SK-N-SH treated with all-trans-retinoic acid at 6 μM for 48 hours (cell line): ENCODE measurements around the gene NTM.

Experiments used
- ATAC-seq: fragments of 200-7000 bp; cut with Tn5 transposase; 3 replicates; pipeline ENCODE4 v1.9.1; 2020; ENCODE audit warnings: mild to moderate bottlenecking, moderate library complexity
- ARNTL ChIP-seq: fragments of 450-650 bp; formaldehyde crosslinking; IDR thresholded peaks from 2 replicates; pipeline ENCODE4 v1.5.0; 2020; ENCODE audit warnings: low read depth, mild to moderate bottlenecking, moderate library complexity, borderline replicate concordance
- BACH2 ChIP-seq: fragments of 250-450 bp; sonication (Bioruptor Pico); IDR thresholded peaks from 2 replicates; pipeline ENCODE4 v1.9.0; 2021; ENCODE audit warnings: mild to moderate bottlenecking, borderline replicate concordance
- CSDC2 ChIP-seq: fragments of 250-450 bp; sonication (Bioruptor Pico); IDR thresholded peaks from 2 replicates; pipeline ENCODE4 v1.5.0; 2020; ENCODE audit warnings: mild to moderate bottlenecking, moderate library complexity
- GLIS3 ChIP-seq: fragments of 250-450 bp; sonication (Bioruptor Pico); IDR thresholded peaks from 2 replicates; pipeline ENCODE4 v1.5.0; 2020; ENCODE audit warnings: mild to moderate bottlenecking, moderate library complexity
- ISL1 ChIP-seq: fragments of 250-450 bp; sonication (Bioruptor Pico); IDR thresholded peaks from 2 replicates; pipeline ENCODE4 v2.1.2; 2022; ENCODE audit warnings: mild to moderate bottlenecking, moderate library complexity
- PPARA ChIP-seq: fragments of 250-450 bp; sonication (Bioruptor Pico); IDR thresholded peaks from 2 replicates; pipeline ENCODE4 v1.5.0; 2020; ENCODE audit warnings: mild to moderate bottlenecking, borderline replicate concordance
- RARB ChIP-seq: fragments of 250-450 bp; sonication (Bioruptor Pico); IDR thresholded peaks from 2 replicates; pipeline ENCODE4 v1.8.0; 2021; ENCODE audit warnings: mild to moderate bottlenecking, moderate library complexity
- TCF4 ChIP-seq: fragments of 250-450 bp; sonication (Bioruptor Pico); IDR thresholded peaks from 2 replicates; pipeline ENCODE4 v1.8.0; 2021; ENCODE audit warnings: mild to moderate bottlenecking, moderate library complexity, borderline replicate concordance
- TOX ChIP-seq: fragments of 250-450 bp; sonication (Bioruptor Pico); IDR thresholded peaks from 2 replicates; pipeline ENCODE4 v1.8.0; 2021; ENCODE audit warnings: mild to moderate bottlenecking, moderate library complexity, borderline replicate concordance
- ZC3H10 ChIP-seq: fragments of 250-450 bp; sonication (Bioruptor Pico); IDR thresholded peaks from 2 replicates; pipeline ENCODE4 v1.5.1; 2021; ENCODE audit warnings: mild to moderate bottlenecking, moderate library complexity
- ZFP3 ChIP-seq: fragments of 250-450 bp; sonication (Bioruptor Pico); IDR thresholded peaks from 2 replicates; pipeline ENCODE4 v1.5.0; 2020; ENCODE audit warnings: mild to moderate bottlenecking, moderate library complexity
- ZFP30 ChIP-seq: fragments of 450-650 bp; formaldehyde crosslinking; IDR thresholded peaks from 2 replicates; pipeline ENCODE4 v1.5.0; 2022; ENCODE audit warnings: mild to moderate bottlenecking, moderate library complexity
- ZNF565 ChIP-seq: fragments of 450-650 bp; formaldehyde crosslinking; conservative IDR thresholded peaks from 2 replicates; pipeline ENCODE4 v1.5.0; 2020; ENCODE audit warnings: low read depth, mild to moderate bottlenecking, moderate library complexity
- ZNF70 ChIP-seq: fragments of 450-650 bp; formaldehyde crosslinking; IDR thresholded peaks from 2 replicates; pipeline ENCODE4 v1.5.0; 2020; ENCODE audit warnings: mild to moderate bottlenecking, moderate library complexity
- ZNF8 ChIP-seq: fragments of 450-650 bp; formaldehyde crosslinking; IDR thresholded peaks from 2 replicates; pipeline ENCODE4 v1.5.0; 2020; ENCODE audit warnings: mild to moderate bottlenecking, moderate library complexity
- TF ChIP-seq, protein P1 (sequence below): fragments of 250-450 bp; sonication (Bioruptor Pico); IDR thresholded peaks from 2 replicates; pipeline ENCODE4 v1.5.0; 2020; ENCODE audit warnings: mild to moderate bottlenecking, moderate library complexity
- TF ChIP-seq, protein P2 (sequence below): fragments of 250-450 bp; sonication (Bioruptor Pico); IDR thresholded peaks from 2 replicates; pipeline ENCODE4 v1.5.1; 2021; ENCODE audit warnings: mild to moderate bottlenecking, moderate library complexity
- TF ChIP-seq, protein P3 (sequence below): fragments of 250-450 bp; sonication (Bioruptor Pico); IDR thresholded peaks from 2 replicates; pipeline ENCODE4 v1.8.0; 2020; ENCODE audit warnings: mild to moderate bottlenecking, moderate library complexity, borderline replicate concordance
- TF ChIP-seq, protein P4 (sequence below): fragments of 250-450 bp; sonication (Bioruptor Pico); IDR thresholded peaks from 2 replicates; pipeline ENCODE4 v1.5.1; 2020; ENCODE audit warnings: low read depth, mild to moderate bottlenecking, moderate library complexity
- TF ChIP-seq, protein P5 (sequence below): fragments of 250-450 bp; sonication (Bioruptor Pico); IDR thresholded peaks from 2 replicates; pipeline ENCODE4 v1.8.0; 2021; ENCODE audit warnings: low read depth, mild to moderate bottlenecking, moderate library complexity, borderline replicate concordance

NTM gene

DNA sequence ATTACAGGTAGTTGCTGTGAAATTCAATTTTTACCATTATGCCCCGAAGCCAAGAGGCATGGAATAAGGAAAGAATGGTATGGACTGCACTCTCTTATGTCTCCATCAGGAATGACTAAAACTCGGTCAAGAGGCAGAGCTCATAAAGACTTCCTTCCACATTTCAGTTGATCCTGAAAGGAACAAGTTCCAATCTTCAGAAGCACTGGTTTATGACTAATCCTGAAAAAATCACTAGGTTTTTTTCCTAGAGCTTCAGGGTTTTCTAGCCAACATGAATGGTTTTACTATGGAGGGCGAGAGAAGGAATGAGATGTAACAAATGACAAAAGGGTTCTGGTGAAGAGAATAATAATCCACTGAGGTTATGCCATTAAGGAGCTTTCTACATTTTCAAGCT is 832.2 kb downstream of the NTM start (continued):
- TF ChIP-seq, protein P1, sequence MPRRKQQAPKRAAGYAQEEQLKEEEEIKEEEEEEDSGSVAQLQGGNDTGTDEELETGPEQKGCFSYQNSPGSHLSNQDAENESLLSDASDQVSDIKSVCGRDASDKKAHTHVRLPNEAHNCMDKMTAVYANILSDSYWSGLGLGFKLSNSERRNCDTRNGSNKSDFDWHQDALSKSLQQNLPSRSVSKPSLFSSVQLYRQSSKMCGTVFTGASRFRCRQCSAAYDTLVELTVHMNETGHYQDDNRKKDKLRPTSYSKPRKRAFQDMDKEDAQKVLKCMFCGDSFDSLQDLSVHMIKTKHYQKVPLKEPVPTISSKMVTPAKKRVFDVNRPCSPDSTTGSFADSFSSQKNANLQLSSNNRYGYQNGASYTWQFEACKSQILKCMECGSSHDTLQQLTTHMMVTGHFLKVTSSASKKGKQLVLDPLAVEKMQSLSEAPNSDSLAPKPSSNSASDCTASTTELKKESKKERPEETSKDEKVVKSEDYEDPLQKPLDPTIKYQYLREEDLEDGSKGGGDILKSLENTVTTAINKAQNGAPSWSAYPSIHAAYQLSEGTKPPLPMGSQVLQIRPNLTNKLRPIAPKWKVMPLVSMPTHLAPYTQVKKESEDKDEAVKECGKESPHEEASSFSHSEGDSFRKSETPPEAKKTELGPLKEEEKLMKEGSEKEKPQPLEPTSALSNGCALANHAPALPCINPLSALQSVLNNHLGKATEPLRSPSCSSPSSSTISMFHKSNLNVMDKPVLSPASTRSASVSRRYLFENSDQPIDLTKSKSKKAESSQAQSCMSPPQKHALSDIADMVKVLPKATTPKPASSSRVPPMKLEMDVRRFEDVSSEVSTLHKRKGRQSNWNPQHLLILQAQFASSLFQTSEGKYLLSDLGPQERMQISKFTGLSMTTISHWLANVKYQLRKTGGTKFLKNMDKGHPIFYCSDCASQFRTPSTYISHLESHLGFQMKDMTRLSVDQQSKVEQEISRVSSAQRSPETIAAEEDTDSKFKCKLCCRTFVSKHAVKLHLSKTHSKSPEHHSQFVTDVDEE = no peak
- TF ChIP-seq ARNTL (no peak), TOX (CRISPR knock-in tag) (no peak), ZNF8 (CRISPR knock-in tag) (no peak), BACH2 (CRISPR knock-in tag) (no peak)
- TF ChIP-seq, protein P2, sequence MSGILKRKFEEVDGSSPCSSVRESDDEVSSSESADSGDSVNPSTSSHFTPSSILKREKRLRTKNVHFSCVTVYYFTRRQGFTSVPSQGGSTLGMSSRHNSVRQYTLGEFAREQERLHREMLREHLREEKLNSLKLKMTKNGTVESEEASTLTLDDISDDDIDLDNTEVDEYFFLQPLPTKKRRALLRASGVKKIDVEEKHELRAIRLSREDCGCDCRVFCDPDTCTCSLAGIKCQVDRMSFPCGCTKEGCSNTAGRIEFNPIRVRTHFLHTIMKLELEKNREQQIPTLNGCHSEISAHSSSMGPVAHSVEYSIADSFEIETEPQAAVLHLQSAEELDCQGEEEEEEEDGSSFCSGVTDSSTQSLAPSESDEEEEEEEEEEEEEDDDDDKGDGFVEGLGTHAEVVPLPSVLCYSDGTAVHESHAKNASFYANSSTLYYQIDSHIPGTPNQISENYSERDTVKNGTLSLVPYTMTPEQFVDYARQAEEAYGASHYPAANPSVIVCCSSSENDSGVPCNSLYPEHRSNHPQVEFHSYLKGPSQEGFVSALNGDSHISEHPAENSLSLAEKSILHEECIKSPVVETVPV = no peak
- TF ChIP-seq, protein P3, sequence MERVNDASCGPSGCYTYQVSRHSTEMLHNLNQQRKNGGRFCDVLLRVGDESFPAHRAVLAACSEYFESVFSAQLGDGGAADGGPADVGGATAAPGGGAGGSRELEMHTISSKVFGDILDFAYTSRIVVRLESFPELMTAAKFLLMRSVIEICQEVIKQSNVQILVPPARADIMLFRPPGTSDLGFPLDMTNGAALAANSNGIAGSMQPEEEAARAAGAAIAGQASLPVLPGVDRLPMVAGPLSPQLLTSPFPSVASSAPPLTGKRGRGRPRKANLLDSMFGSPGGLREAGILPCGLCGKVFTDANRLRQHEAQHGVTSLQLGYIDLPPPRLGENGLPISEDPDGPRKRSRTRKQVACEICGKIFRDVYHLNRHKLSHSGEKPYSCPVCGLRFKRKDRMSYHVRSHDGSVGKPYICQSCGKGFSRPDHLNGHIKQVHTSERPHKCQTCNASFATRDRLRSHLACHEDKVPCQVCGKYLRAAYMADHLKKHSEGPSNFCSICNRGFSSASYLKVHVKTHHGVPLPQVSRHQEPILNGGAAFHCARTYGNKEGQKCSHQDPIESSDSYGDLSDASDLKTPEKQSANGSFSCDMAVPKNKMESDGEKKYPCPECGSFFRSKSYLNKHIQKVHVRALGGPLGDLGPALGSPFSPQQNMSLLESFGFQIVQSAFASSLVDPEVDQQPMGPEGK (CRISPR knock-in tag) = no peak
- TF ChIP-seq, all 23 proteins: peak for 0

DNA sequence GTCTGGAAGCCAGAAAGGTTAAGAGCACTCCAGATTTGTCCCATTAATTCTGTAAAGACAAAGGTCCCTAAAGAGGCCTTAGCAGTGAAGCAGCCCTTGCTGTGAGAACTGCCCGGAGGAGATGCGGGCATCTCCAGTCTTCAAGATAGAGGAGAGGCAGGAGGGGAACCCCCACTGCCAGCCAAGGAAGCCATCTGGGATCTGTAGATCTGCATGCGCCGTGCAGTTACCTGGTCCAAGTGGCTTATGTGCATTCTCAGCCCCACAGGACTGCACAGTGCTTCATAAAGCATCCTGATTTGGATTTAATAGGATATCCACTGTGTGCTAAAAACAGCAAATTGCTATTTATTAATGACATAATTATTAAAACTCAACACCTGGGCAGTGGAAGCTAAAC is 834.6 kb downstream of the NTM start:
- no peak for TF ChIP-seq TCF4 (CRISPR knock-in tag)
- TF ChIP-seq PPARA (CRISPR knock-in tag) = no peak
- no peak for TF ChIP-seq ISL1
- TF ChIP-seq ZNF565 = no peak
- no peak for TF ChIP-seq CSDC2 (CRISPR knock-in tag)
- no peak for ATAC-seq

DNA sequence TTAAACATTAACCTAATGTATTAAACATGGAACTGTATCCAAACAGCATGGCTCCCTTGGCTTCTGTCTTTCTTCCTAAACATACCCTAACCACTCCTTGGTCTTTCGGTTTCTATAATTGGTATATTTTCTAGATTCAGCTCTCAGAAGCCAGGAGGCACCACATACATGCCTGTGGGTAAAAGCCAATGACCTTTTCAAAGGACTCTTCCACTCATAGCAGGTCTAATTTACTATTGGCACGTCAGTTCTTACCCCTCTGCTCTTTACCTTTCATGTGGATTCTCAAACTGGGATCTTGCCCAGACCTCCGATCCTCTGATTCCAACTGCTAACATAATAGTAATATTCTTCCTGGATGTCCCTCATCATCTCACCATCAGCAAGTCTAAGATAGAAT is 835.1 kb downstream of the NTM start:
- TF ChIP-seq ZC3H10 (CRISPR knock-in tag) (no peak), RARB (CRISPR knock-in tag) (no peak), ISL1 (no peak), ZFP3 (CRISPR knock-in tag) (no peak), ARNTL (no peak), TOX (CRISPR knock-in tag) (no peak), ZFP30 (CRISPR knock-in tag) (no peak), GLIS3 (CRISPR knock-in tag) (no peak), ZNF565 (no peak), ZNF70 (CRISPR knock-in tag) (no peak), TCF4 (CRISPR knock-in tag) (no peak)
- TF ChIP-seq, protein P4, sequence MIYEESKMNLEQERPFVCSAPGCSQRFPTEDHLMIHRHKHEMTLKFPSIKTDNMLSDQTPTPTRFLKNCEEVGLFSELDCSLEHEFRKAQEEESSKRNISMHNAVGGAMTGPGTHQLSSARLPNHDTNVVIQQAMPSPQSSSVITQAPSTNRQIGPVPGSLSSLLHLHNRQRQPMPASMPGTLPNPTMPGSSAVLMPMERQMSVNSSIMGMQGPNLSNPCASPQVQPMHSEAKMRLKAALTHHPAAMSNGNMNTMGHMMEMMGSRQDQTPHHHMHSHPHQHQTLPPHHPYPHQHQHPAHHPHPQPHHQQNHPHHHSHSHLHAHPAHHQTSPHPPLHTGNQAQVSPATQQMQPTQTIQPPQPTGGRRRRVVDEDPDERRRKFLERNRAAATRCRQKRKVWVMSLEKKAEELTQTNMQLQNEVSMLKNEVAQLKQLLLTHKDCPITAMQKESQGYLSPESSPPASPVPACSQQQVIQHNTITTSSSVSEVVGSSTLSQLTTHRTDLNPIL (CRISPR knock-in tag) = no peak
- TF ChIP-seq, protein P5, sequence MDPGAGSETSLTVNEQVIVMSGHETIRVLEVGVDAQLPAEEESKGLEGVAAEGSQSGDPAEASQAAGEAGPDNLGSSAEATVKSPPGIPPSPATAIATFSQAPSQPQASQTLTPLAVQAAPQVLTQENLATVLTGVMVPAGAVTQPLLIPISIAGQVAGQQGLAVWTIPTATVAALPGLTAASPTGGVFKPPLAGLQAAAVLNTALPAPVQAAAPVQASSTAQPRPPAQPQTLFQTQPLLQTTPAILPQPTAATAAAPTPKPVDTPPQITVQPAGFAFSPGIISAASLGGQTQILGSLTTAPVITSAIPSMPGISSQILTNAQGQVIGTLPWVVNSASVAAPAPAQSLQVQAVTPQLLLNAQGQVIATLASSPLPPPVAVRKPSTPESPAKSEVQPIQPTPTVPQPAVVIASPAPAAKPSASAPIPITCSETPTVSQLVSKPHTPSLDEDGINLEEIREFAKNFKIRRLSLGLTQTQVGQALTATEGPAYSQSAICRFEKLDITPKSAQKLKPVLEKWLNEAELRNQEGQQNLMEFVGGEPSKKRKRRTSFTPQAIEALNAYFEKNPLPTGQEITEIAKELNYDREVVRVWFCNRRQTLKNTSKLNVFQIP (CRISPR knock-in tag) = no peak
- ATAC-seq = no peak

DNA sequence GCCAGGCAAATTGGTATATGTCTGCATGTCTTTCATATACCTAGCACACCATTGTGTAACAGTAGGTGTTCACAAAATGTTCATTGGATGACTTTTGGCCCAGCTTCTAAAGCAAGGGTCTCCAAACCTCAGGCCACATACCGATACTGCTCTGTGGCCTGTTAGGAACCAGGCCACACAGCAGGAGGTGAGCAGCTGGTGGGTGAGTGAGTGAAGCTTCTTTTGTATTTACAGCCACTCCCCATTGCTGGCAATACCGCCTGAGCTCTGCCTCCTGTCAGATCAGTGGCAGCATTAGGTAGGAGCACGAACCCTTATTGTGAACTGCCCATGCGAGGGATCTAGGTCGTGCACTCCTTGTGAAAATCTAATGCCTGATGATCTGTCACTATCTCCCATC is 836.6 kb downstream of the NTM start:
- no peak for TF ChIP-seq ISL1
- no peak for TF ChIP-seq RARB (CRISPR knock-in tag)
- no peak for TF ChIP-seq TCF4 (CRISPR knock-in tag)
- TF ChIP-seq, protein P5 (CRISPR knock-in tag) = no peak
- no peak for TF ChIP-seq ZFP30 (CRISPR knock-in tag)
- no peak for TF ChIP-seq ARNTL
- ATAC-seq = no peak
